NB4 (cell line): ENCODE results near the gene CNTNAP2.

Experiments used
- DNase-seq: peaks from one replicate; pipeline ENCODE4 v3.0.0; 2010; ENCODE audit warnings: low read depth
- H3K4me3 ChIP-seq: one replicate; pipeline ENCODE4 v1.5.1; 2011; ENCODE audit warnings: mild to moderate bottlenecking, low read depth, low read length, moderate library complexity
- MYC ChIP-seq: IDR thresholded peaks from 2 replicates; pipeline ENCODE4 v1.6.1; 2011; ENCODE audit warnings: low read depth, low read length
- POLR2A ChIP-seq: IDR thresholded peaks from 2 replicates; pipeline ENCODE4 v1.6.1; 2011; ENCODE audit warnings: mild to moderate bottlenecking; ENCODE audit not compliant: insufficient read length; ENCODE audit errors: extremely low read depth
- TF ChIP-seq, protein P1 (sequence below): IDR thresholded peaks from one replicate; pipeline ENCODE4 v1.5.1; 2012; ENCODE audit warnings: low read depth, low read length
- TF ChIP-seq, protein P2 (sequence below): IDR thresholded peaks from 2 replicates; pipeline ENCODE4 v1.6.1; 2011; ENCODE audit warnings: low read depth, low read length

Gene CNTNAP2

DNA sequence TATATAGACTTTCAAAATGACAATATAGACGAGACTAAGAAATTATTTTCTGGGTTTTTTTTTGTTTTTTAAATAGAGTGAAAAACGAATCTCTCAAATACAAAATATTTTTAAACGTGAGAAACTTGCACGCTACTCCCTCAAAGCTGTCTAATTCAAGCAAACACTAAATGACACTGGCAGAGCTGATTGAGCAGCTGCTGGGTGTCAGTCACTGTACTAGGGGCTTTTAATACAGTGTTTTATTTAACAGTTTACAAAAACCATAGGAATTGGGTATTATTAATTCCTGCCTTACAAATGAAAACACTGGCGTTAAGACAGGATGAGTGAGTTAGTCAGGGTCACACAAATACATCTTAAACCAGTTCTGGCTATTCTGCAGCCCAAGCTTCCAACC, 1264.3 kb downstream of the CNTNAP2 start:
- no peak for DNase-seq
- TF ChIP-seq MYC (no peak), POLR2A (no peak)
- TF ChIP-seq, protein P1, sequence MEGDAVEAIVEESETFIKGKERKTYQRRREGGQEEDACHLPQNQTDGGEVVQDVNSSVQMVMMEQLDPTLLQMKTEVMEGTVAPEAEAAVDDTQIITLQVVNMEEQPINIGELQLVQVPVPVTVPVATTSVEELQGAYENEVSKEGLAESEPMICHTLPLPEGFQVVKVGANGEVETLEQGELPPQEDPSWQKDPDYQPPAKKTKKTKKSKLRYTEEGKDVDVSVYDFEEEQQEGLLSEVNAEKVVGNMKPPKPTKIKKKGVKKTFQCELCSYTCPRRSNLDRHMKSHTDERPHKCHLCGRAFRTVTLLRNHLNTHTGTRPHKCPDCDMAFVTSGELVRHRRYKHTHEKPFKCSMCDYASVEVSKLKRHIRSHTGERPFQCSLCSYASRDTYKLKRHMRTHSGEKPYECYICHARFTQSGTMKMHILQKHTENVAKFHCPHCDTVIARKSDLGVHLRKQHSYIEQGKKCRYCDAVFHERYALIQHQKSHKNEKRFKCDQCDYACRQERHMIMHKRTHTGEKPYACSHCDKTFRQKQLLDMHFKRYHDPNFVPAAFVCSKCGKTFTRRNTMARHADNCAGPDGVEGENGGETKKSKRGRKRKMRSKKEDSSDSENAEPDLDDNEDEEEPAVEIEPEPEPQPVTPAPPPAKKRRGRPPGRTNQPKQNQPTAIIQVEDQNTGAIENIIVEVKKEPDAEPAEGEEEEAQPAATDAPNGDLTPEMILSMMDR: no peak
- TF ChIP-seq, protein P2, sequence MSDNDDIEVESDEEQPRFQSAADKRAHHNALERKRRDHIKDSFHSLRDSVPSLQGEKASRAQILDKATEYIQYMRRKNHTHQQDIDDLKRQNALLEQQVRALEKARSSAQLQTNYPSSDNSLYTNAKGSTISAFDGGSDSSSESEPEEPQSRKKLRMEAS: no peak
- H3K4me3 ChIP-seq: no peak overlapping the region

DNA sequence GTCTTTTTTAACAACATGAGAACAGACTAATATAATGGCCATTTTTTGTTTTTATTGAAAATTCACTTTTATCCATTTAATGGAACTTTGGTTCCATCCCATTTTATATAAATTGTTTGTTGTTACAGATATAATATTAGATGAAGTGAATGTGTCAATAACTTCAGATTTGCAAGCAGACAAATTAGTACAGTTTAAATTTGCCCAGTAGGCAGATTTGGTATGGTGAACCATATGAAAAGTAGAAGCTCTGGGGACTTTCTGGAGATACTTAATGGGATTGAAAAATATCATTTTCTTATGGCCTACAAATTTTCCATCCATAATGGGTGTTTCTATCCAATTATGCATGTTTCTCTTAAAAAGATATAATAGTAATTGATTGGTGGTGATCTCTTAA, 1277.7 kb downstream of the CNTNAP2 start:
- no peak for DNase-seq
- no peak for TF ChIP-seq MYC
- TF ChIP-seq, protein P2: no peak
- TF ChIP-seq, protein P1: no peak
- TF ChIP-seq POLR2A: no peak
- H3K4me3 ChIP-seq: no peak overlapping the region

DNA sequence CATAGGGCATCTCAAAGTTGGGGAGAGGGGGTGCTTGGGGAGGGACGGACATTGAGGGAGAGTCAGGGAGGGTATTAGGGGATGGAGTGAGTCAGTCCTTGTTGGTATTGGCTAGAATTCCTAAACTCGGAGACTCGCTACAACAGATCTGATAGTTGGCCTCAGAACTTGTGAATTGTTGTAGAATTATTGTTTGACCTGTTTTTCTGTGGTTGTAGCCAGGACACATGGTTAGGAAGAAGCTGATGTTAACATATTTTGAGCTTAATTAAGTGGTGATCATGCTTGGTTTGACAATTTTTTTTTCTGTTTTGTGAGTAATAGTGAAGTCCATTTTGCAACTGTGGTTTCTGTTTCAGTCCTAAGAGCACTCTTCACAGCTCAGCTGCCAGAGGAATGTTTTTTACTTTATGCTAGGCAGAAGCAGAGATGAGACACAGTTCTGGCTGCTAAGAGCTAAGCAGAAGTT, 1283.7 kb downstream of the CNTNAP2 start:
- DNase-seq: no peak
- TF ChIP-seq MYC (no peak), POLR2A (no peak)
- TF ChIP-seq, protein P1: no peak
- TF ChIP-seq, protein P2: no peak
- H3K4me3 ChIP-seq: no peak overlapping the region

DNA sequence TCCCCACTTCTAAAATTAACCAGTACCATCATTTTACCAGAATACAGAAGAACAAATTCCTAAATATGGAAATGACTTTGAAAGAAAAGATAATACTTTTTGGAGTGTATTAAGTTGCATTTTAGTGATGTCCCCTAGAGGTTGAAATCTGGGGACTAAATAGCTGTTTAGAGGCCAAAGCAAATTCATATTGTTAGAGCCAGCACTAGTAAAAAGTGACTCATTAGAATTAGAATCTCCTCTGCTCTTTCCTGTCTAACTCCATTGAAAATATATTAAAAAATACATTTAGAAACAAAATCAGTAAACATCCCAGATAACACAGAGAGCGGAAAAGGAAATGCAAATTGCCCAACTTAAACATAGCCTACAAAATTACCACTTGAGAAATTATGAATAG, 1284.3 kb downstream of the CNTNAP2 start:
- TF ChIP-seq, protein P2: no peak
- TF ChIP-seq POLR2A: no peak
- TF ChIP-seq MYC: no peak
- no peak for DNase-seq
- no peak overlapping the region for H3K4me3 ChIP-seq

DNA sequence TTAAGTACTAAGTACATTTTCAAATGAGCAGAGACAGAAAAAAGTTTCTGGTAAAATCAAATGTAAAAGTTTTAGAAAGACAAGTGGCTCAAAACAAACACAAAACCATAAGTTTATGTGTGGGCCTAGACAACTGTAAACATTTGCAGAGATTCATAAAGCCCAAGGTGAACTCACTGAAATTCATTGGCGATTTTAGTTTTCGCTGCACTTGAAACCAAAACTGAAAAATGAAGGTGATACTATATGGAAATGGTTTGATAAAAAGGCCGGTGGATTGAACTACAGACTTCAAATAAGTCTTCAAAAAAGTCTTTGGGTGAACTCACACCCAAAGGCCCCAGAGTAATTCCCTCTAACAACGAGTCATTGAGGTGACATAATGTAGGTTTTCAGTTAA, 1289.0 kb downstream of the CNTNAP2 start:
- no peak overlapping the region for H3K4me3 ChIP-seq
- TF ChIP-seq MYC: no peak
- TF ChIP-seq, protein P1: no peak
- TF ChIP-seq, protein P2: no peak
- TF ChIP-seq POLR2A: no peak
- DNase-seq: no peak

DNA sequence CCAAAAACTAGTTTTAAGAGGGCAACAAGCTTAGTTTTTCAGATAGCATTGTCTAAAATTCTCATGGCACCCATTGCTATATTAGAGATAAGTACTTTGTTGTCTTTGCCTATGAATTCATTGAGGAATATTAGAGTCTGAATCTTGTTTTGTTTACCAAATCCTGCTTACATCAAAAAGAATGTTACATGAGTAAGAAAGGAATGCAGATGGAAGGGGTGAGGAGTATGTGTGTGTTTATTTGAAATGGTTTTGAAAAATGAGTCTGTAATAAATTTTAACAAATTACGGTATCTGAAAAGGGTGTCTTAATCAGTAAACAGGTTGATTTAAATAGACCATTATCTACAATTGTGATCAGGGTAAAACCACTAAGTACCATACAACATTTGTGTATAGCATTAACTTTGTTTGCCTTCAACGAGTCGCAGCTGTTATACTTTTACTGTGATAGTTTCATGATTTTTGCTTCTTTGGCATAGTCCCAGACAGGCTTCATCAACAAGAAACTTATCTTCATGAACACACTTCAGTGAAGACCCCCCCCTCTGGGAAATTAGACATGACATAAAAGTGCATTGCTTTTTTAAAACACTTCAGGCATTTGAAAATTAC, 1290.0 kb downstream of the CNTNAP2 start:
- no peak for DNase-seq
- no peak for TF ChIP-seq MYC
- no peak for TF ChIP-seq POLR2A
- TF ChIP-seq, protein P2: no peak
- TF ChIP-seq, protein P1: no peak
- no peak overlapping the region for H3K4me3 ChIP-seq
